ENCODE results near the gene TMEM72. TPM values are rescaled to one million over a fixed set of nuclear protein-coding genes. Genes with fewer than 3 reads are reported as not detected.

TMEM72 gene
- total RNA-seq, 1 experiment from 2014 or later, result not detected

DNA sequence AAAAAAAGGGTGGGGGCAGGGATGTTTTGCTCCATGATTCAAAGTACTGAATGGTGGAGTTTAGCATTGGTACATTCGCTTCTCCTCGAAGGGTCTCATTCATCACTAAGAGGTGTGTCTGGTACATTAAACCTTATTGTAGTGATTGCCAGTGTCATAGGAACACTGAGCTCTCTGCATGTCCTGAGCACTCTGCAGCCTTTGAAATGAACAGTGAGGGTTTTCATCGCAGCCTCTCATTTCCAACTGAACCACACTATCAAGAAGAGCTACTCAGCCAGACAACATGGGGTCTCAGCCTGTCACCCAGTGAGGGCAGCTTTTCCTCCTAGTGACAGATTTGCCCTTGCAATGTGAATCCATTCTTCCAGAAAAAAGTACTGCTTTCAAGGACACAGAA, 75.0 kb downstream of the TMEM72 start:
- H3K36me3 Mint-ChIP-seq (ENCODE audit: insufficient read depth in 1 of 3, low read depth in 3 of 3), result peaks cover 4 to 9% (median 8%) of the 10 kb centered on the region in 3 experiments; a peak in 5 of 7 replicates
- H2BK15ac ChIP-seq (ENCODE audit: low read depth, low read length), result no peak overlapping the region
- no peaks in the 10 kb centered on the region for H3K23me2 ChIP-seq (ENCODE audit: insufficient read length, low read depth, low read length, poor library complexity, severe bottlenecking)
- H3K14ac ChIP-seq (ENCODE audit: insufficient read depth, low read length), result no peak overlapping the region
- WGBS (ENCODE audit: extremely low coverage, insufficient read length, low lambda C conversion rate), result no CpG with 5 or more reads among the region's 3 CpGs
- H4K8ac ChIP-seq (replicated peaks; ENCODE audit: insufficient read length, low read depth, low read length), result no peak overlapping the region
- peaks cover 12% of the 10 kb centered on the region; the same call in 1 of the 2 replicates for H3K4me1 ChIP-seq (ENCODE audit: insufficient read depth, low read length)
- no peak for DNase-seq
- no peaks in the 10 kb centered on the region for H3K79me1 ChIP-seq (ENCODE audit: insufficient read depth, low read depth, low read length, poor library complexity, severe bottlenecking)
- no peak overlapping the region for H3K9ac ChIP-seq (ENCODE audit: extremely low read depth, insufficient read length, low read length)
- no peaks in the 10 kb centered on the region for H3K9me3 ChIP-seq (ENCODE audit: control insufficient read depth, low read depth, low read length)
- H2BK20ac ChIP-seq (ENCODE audit: low read depth, low read length, poor library complexity, severe bottlenecking), result no peak overlapping the region
- H3T11ph ChIP-seq (ENCODE audit: low read length), result no peak overlapping the region
- no peak overlapping the region for H3K27ac ChIP-seq (ENCODE audit: insufficient read length, low read depth, low read length)
- H4K91ac ChIP-seq (ENCODE audit: insufficient read length, low read depth, low read length), result no peak overlapping the region
- H2AK5ac ChIP-seq (ENCODE audit: insufficient read length, low read length), result no peak overlapping the region
- H2BK5ac ChIP-seq (ENCODE audit: insufficient read length, low read length), result no peak overlapping the region
- H3K4me3 Mint-ChIP-seq, result no peak overlapping the region
- no peak overlapping the region for H2AFZ ChIP-seq (ENCODE audit: low read length)
- H3K27ac Mint-ChIP-seq, result no peak overlapping the region
- H3K79me2 ChIP-seq (ENCODE audit: insufficient read depth, low read length), result no peaks in the 10 kb centered on the region
- H3K18ac ChIP-seq (ENCODE audit: insufficient read length, low read depth, low read length), result no peak overlapping the region
- no peaks in the 10 kb centered on the region for H3K27me3 ChIP-seq (ENCODE audit: insufficient read depth, low read length)
- no peak overlapping the region for H3K23ac ChIP-seq (ENCODE audit: insufficient read length, low read depth, low read length)
- H4K5ac ChIP-seq (ENCODE audit: insufficient read length, low read depth, low read length), result no peak overlapping the region
- no peak overlapping the region for H2BK12ac ChIP-seq (ENCODE audit: insufficient read length, low read depth, low read length)
- H3K4me2 ChIP-seq (ENCODE audit: insufficient read depth, insufficient read length, low read length), result no peak overlapping the region
- no peaks in the 10 kb centered on the region; a peak in 2 of 5 replicates for H3K9me3 Mint-ChIP-seq
- peaks cover 3% of the 10 kb centered on the region for H3K27me3 Mint-ChIP-seq (ENCODE audit: low read depth)
- no peak overlapping the region for H2BK120ac ChIP-seq (ENCODE audit: low read depth, low read length, poor library complexity, severe bottlenecking)
- H3K4me1 Mint-ChIP-seq, result peaks cover 64 to 67% of the 10 kb centered on the region in 2 experiments
- H3K4ac ChIP-seq (ENCODE audit: low read depth, low read length), result no peak overlapping the region
- no peaks in the 10 kb centered on the region for H4K20me1 ChIP-seq (ENCODE audit: control insufficient read depth, insufficient read depth, insufficient read length)
- TF ChIP-seq, protein P1, sequence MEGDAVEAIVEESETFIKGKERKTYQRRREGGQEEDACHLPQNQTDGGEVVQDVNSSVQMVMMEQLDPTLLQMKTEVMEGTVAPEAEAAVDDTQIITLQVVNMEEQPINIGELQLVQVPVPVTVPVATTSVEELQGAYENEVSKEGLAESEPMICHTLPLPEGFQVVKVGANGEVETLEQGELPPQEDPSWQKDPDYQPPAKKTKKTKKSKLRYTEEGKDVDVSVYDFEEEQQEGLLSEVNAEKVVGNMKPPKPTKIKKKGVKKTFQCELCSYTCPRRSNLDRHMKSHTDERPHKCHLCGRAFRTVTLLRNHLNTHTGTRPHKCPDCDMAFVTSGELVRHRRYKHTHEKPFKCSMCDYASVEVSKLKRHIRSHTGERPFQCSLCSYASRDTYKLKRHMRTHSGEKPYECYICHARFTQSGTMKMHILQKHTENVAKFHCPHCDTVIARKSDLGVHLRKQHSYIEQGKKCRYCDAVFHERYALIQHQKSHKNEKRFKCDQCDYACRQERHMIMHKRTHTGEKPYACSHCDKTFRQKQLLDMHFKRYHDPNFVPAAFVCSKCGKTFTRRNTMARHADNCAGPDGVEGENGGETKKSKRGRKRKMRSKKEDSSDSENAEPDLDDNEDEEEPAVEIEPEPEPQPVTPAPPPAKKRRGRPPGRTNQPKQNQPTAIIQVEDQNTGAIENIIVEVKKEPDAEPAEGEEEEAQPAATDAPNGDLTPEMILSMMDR (conservative IDR thresholded peaks at IDR 0.05), result no peak
- no peak overlapping the region for H3K56ac ChIP-seq (ENCODE audit: insufficient read length, low read depth, low read length)

Other genes starting within 250 kb of the TMEM72 start
- 11.3 and 11.5 TPM in 2 replicates for gene RASSF4, start 48.5 kb downstream of the TMEM72 start, total RNA-seq (2021)
- 1.7 and 2.4 TPM in 2 replicates for gene DEPP1, start 67.5 kb downstream of the TMEM72 start, total RNA-seq (2021)
- gene ZNF22, start 89.6 kb downstream of the TMEM72 start, total RNA-seq (2021), result 36.9 and 37.6 TPM in 2 replicates

Measured in H9 (cell line).